Peyer's patch (tissue), 4 donors: ENCODE measurements around the gene DCK. TPM values are rescaled to one million over a fixed set of nuclear protein-coding genes. Genes with fewer than 3 reads are reported as not detected.

Experiments
- DNase-seq, 3 donors: peaks; one replicate each; pipeline ENCODE4 v3.0.0-alpha.2; 2017 to 2019
- H3K27ac ChIP-seq, 4 donors: fragments of 200-600 bp; sonication (generic); one replicate each; pipeline ENCODE4 v1.5.1; 2016 to 2019
- H3K27me3 ChIP-seq, 2 donors: fragments of 200-600 bp; sonication (generic); one replicate each; pipeline ENCODE4 v1.5.1; 2019
- H3K36me3 ChIP-seq, 3 donors: fragments of 200-600 bp; sonication (generic); one replicate each; pipeline ENCODE4 v1.5.1; 2016 to 2019
- H3K4me1 ChIP-seq, 4 donors: fragments of 200-600 bp; sonication (generic); one replicate each; pipeline ENCODE4 v1.5.1; 2016 to 2019
- H3K4me3 ChIP-seq, 4 donors: fragments of 200-600 bp; sonication (generic); 1 replicate in 3 of 4; 2 replicates in 1 of 4; pipeline ENCODE4 v1.5.1; 2016 to 2019; ENCODE audit warnings: mild to moderate bottlenecking in 1 of 4
- H3K9me3 ChIP-seq, 4 donors: fragments of 200-600 bp; sonication (generic); one replicate each; pipeline ENCODE4 v1.5.1; 2016 to 2019; ENCODE audit warnings: mild to moderate bottlenecking in 1 of 4
- POLR2A ChIP-seq, 2 donors: fragments of 450-650 bp; IDR thresholded peaks; one replicate each; pipeline ENCODE4 v1.5.1; 2017; ENCODE audit warnings: antibody characterized with exemption in 2 of 2, mild to moderate bottlenecking in 2 of 2, moderate library complexity in 2 of 2
- total RNA-seq, 4 donors: library from RNA; depleted of rRNA; stranded (reverse); fragments of >200 nt; gene quantifications; one replicate each; pipeline ENCODE4 v1.1.0, GENCODE V29; 2016
- TF ChIP-seq, protein P1 (sequence below), 6 experiments: fragments of 450-650 bp in 4 of 6; fragments of 200-600 bp in 2 of 6; sonication (generic) in 1 of 6; IDR thresholded peaks; one replicate each; pipeline ENCODE4 v1.5.1; 2017 to 2019; ENCODE audit warnings: antibody characterized with exemption in 6 of 6, mild to moderate bottlenecking in 3 of 6, moderate library complexity in 1 of 6

Gene DCK
- total RNA-seq, 4 donors from 2014 or later, result 7.2 to 28.9 (median 9.5) TPM

DNA sequence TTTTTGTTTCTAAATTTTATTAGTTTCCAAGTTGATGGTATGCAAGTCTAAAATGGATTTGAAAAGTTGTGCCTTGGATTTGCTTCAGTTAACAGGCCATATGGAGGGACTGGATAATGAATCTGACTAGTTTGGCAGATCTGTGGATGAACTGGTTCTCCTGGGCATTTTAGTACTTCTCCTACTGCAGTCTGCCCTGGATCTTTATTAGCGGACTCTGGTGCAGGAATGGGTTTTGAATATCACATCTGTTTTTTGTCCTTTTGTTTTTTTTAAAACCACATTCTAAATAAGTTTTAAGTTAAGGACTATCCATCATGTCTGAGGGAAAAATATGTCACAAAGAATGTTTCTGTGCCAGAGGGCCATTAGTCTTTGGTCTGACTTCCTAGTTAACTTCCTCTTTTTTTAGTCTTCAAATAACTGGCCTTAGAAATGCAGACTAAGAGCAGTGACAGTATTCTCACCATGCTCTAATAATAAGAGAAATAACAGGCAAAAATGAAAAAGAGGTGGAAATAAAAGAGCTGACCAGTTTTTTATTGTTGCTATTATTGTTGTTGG lies 13.9 kb upstream of the DCK start:
- DNase-seq, result no peak
- H3K27me3 ChIP-seq, result no peaks in the 10 kb centered on the region
- no peaks in the 10 kb centered on the region for H3K9me3 ChIP-seq
- H3K36me3 ChIP-seq, result no peaks in the 10 kb centered on the region
- no peak overlapping the region for H3K27ac ChIP-seq
- TF ChIP-seq POLR2A (IDR thresholded peaks at IDR 0.05), result no peak
- TF ChIP-seq, protein P1, sequence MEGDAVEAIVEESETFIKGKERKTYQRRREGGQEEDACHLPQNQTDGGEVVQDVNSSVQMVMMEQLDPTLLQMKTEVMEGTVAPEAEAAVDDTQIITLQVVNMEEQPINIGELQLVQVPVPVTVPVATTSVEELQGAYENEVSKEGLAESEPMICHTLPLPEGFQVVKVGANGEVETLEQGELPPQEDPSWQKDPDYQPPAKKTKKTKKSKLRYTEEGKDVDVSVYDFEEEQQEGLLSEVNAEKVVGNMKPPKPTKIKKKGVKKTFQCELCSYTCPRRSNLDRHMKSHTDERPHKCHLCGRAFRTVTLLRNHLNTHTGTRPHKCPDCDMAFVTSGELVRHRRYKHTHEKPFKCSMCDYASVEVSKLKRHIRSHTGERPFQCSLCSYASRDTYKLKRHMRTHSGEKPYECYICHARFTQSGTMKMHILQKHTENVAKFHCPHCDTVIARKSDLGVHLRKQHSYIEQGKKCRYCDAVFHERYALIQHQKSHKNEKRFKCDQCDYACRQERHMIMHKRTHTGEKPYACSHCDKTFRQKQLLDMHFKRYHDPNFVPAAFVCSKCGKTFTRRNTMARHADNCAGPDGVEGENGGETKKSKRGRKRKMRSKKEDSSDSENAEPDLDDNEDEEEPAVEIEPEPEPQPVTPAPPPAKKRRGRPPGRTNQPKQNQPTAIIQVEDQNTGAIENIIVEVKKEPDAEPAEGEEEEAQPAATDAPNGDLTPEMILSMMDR (IDR thresholded peaks at IDR 0.05), result no peak
- H3K4me3 ChIP-seq, result no peak overlapping the region
- no peaks in the 10 kb centered on the region for H3K4me1 ChIP-seq

DNA sequence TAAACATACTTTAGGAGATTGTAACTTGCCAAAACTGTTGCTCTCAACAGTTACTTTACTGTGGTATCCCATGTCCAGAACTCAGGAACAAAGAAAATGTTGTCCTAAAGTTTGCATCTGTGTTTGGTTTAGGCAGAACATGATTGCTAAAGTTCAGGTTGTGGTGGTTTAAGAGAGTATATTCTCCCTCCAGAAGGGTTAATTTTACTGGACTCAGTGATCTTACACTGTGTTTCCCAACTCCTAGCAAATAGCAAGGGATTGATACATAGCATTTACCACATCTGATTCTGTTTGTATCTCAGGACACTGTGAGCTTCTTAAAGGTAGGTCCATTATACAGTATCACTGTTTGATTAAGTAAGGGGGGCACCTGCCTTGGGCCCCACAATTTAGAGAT lies 13.3 kb upstream of the DCK start:
- Histone ChIP-seq H3K36me3 (no peaks in the 10 kb centered on the region), H3K4me1 (no peaks in the 10 kb centered on the region), H3K27ac (no peak overlapping the region), H3K4me3 (no peak overlapping the region), H3K27me3 (no peaks in the 10 kb centered on the region), H3K9me3 (no peaks in the 10 kb centered on the region)
- TF ChIP-seq, protein P1 (IDR thresholded peaks at IDR 0.05), result no peak
- TF ChIP-seq POLR2A (IDR thresholded peaks at IDR 0.05), result no peak
- DNase-seq, result no peak

DNA sequence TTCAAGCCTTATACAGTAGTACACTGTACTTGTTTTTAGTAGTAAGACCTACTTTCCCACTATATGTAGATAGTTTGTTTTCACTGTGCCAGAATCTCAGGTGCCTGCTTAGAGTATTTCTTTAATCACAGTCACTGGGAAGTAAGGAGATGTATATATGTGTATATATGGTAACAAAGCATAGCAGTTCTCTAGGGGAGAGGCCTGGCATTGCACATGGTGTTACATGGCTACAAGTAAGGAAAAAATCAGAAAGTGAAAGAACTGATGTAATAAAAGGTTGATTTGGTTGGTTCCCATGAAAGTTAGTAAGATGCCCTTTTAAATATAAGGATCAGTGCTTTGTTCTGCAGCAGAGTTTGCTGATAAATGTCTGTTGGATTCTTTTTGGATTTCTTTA lies 9.3 kb upstream of the DCK start:
- no peak overlapping the region for H3K27ac ChIP-seq
- DNase-seq, result no peak
- H3K4me1 ChIP-seq, result no peaks in the 10 kb centered on the region
- H3K4me3 ChIP-seq, result no peak overlapping the region
- H3K36me3 ChIP-seq, result no peaks in the 10 kb centered on the region
- H3K27me3 ChIP-seq, result no peaks in the 10 kb centered on the region
- no peaks in the 10 kb centered on the region for H3K9me3 ChIP-seq
- no peak for TF ChIP-seq POLR2A (IDR thresholded peaks at IDR 0.05)
- TF ChIP-seq, protein P1 (IDR thresholded peaks at IDR 0.05), result no peak

DNA sequence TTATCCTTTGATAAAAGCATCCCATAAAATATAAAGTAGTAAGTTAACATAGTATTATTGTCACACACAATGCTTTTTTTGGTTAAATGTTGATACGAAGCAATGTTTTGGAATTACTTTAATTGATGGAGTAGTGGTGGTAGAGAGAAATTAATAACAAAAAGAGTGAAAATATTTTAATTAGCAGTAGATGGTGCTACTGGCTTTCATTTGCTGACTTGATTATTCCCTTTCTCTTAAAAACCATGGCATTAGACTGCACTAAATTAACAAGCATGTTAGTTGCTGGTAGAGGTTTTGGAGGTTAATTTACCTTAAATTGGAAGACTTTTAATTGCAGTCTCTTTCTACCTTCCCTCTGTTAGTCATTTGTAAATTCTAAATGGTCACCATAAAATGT lies 8.9 kb upstream of the DCK start:
- DNase-seq, result no peak
- no peaks in the 10 kb centered on the region for H3K9me3 ChIP-seq

DNA sequence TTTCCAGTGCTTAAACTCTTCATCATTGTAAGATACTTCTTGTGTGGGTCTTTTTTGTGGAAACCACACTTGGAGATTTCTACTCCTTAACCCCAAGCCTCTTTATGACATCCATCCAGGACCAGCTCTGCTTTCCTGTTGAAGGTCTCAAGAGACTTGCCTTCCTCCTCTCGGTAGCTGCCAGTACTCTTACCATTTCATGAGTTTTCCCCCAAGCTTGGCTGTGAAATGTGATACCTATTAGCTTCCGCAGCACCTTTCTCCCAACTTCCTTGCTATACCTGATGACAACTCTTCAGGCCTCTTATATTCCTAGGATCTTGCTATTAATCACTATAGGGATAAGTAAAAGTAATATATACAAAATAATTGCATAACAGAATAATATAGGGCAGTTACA lies 1.9 kb upstream of the DCK start:
- DNase-seq, result no peak
- Histone ChIP-seq H3K4me3 (no peak overlapping the region), H3K27ac (no peak overlapping the region), H3K27me3 (no peaks in the 10 kb centered on the region), H3K9me3 (no peaks in the 10 kb centered on the region), H3K4me1 (peaks cover 0 to 32% (median 0%) of the 10 kb centered on the region in 4 donors), H3K36me3 (no peaks in the 10 kb centered on the region)
- TF ChIP-seq, protein P1 (IDR thresholded peaks at IDR 0.05), result no peak
- no peak for TF ChIP-seq POLR2A (IDR thresholded peaks at IDR 0.05)

More for the DNA sequence above, 8.9 kb upstream of the DCK start:
- Histone ChIP-seq H3K36me3 (no peaks in the 10 kb centered on the region), H3K27me3 (no peaks in the 10 kb centered on the region), H3K27ac (no peak overlapping the region), H3K4me1 (no peaks in the 10 kb centered on the region), H3K4me3 (no peak overlapping the region)
- no peak for TF ChIP-seq POLR2A (IDR thresholded peaks at IDR 0.05)
- TF ChIP-seq, protein P1 (IDR thresholded peaks at IDR 0.05), result peak in 3 of 6 experiments; percentile 6 to 29 (median 20)
